ENCODE results near the gene CKMT2. TPM values are rescaled to one million over a fixed set of nuclear protein-coding genes. Genes with fewer than 3 reads are reported as not detected.

The CKMT2 gene
- total RNA-seq, 3 donors from 2014 or later, result 3.6 to 5.3 (median 3.7) TPM

DNA sequence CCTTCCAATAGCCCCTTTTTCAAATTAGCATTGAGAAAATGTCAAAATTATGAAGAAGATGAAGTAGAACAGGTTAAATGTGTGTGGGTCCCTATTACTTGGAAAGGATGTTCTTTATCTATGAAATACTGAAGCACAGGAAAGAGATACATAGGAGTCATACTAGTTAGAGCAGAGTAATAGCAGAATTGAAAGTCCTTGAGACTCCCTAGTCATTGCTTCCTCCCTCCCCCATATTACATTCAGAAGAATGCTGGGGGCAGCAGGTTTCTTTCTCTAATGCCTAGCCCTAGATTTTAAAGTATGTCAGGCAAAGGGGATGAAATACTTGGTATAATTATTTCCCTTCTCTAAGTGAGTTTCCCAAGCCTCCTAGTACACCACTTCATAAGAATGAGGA lies 72.7 kb downstream of the CKMT2 start:
- DNase-seq (ENCODE audit: low spot score in 2 of 2), result no peak
- intact Hi-C loops (cut with DNase I; ENCODE audit: low total_unique reads), result no loop called here
- no peaks in the 10 kb centered on the region for H3K27me3 ChIP-seq
- no peak overlapping the region for H3K4me3 ChIP-seq
- H3K36me3 ChIP-seq, result no peaks in the 10 kb centered on the region
- no peak overlapping the region for H3K27ac ChIP-seq
- no peaks in the 10 kb centered on the region for H3K9me3 ChIP-seq
- peaks cover 0 to under 1% of the 10 kb centered on the region in 2 donors for H3K4me1 ChIP-seq
- TF ChIP-seq, protein P1, sequence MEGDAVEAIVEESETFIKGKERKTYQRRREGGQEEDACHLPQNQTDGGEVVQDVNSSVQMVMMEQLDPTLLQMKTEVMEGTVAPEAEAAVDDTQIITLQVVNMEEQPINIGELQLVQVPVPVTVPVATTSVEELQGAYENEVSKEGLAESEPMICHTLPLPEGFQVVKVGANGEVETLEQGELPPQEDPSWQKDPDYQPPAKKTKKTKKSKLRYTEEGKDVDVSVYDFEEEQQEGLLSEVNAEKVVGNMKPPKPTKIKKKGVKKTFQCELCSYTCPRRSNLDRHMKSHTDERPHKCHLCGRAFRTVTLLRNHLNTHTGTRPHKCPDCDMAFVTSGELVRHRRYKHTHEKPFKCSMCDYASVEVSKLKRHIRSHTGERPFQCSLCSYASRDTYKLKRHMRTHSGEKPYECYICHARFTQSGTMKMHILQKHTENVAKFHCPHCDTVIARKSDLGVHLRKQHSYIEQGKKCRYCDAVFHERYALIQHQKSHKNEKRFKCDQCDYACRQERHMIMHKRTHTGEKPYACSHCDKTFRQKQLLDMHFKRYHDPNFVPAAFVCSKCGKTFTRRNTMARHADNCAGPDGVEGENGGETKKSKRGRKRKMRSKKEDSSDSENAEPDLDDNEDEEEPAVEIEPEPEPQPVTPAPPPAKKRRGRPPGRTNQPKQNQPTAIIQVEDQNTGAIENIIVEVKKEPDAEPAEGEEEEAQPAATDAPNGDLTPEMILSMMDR (IDR thresholded peaks at IDR 0.05), result no peak
- TF ChIP-seq POLR2AphosphoS5 (IDR thresholded peaks at IDR 0.05), result no peak
- no peak for TF ChIP-seq POLR2A (IDR thresholded peaks at IDR 0.05)

DNA sequence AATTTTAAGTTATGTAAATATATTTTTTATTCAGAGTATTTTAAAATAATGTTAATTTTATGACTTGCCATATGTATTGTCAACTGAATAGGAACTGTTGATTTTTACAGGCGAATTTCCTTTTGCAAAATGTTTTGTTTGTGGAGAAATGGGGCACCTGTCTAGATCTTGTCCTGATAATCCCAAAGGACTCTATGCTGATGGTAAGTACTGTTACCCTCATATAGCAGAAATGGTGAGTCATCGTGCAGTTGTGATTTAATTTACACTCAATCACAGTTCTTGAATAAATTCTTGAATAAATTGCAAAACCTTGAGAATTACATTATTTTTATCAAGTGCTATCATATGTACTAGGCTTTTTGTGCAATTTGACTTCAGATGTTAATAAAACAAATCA lies 75.7 kb downstream of the CKMT2 start:
- no peaks in the 10 kb centered on the region for H3K36me3 ChIP-seq
- no peaks in the 10 kb centered on the region for H3K9me3 ChIP-seq
- H3K4me1 ChIP-seq, result no peaks in the 10 kb centered on the region
- intact Hi-C loops (cut with DNase I; ENCODE audit: low total_unique reads), result no loop called here
- H3K27me3 ChIP-seq, result no peaks in the 10 kb centered on the region
- no peak overlapping the region for H3K4me3 ChIP-seq
- DNase-seq (ENCODE audit: low spot score in 2 of 2), result no peak
- no peak overlapping the region for H3K27ac ChIP-seq
- TF ChIP-seq, protein P1 (IDR thresholded peaks at IDR 0.05), result no peak
- TF ChIP-seq POLR2AphosphoS5 (IDR thresholded peaks at IDR 0.05), result no peak
- no peak for TF ChIP-seq POLR2A (IDR thresholded peaks at IDR 0.05)

DNA sequence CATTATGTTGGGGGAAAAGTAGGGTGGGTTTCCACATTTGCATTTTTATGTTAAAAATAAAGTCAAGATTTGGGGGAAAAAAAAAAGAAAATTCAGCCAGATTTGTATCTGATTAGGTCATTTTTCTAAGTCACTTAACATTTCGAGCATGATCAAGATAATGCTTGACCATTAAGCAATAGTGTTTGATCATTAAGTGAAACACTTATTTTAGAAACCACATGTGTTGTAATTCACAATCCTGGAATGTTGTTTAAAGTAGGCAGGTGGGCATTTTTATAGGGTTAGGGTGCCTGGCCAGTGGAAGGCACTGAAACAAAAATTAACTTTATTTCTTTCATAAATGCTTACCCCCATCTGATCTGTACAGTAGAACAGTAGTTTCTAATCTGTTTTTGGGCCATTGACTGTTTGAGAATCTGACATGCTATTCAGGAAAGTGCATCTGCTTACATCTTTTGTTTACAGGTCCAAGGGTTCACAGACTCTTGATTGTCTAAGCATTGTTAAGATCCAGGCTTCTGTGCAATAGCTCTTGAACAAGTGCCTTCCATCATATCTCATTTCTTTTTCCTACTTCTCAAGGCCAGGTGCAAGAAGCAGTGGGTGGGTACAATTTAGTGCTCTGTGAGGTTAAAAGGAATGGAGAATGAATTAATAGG lies 77.4 kb downstream of the CKMT2 start:
- H3K36me3 ChIP-seq, result no peaks in the 10 kb centered on the region
- intact Hi-C loops (cut with DNase I; ENCODE audit: low total_unique reads), result no loop called here

DNA sequence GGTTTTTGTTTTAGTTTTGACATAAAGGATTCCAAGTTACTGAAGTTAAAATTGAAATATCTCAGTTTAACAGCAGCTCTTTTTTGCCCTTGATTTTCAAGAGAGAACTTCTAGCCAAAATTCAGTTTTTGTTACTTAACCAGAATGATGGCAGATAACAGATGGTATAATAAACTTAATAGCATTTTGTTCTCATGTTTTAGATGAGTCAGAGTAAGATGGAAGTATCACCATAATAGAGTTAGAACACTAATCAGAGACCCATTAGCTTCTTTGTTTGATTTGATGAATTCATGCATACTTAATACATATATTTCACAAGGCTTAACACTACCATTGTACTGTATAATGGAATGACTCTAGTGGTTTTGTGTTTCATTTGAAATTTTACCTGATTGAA lies 80.2 kb downstream of the CKMT2 start:
- no peak overlapping the region for H3K4me3 ChIP-seq
- no peaks in the 10 kb centered on the region for H3K36me3 ChIP-seq
- H3K4me1 ChIP-seq, result no peaks in the 10 kb centered on the region
- H3K27me3 ChIP-seq, result no peaks in the 10 kb centered on the region
- H3K9me3 ChIP-seq, result no peaks in the 10 kb centered on the region
- no peak for DNase-seq (ENCODE audit: low spot score in 2 of 2)
- intact Hi-C loops (cut with DNase I; ENCODE audit: low total_unique reads), result no loop called here
- H3K27ac ChIP-seq, result no peak overlapping the region
- TF ChIP-seq POLR2A (IDR thresholded peaks at IDR 0.05), result no peak
- TF ChIP-seq, protein P1 (IDR thresholded peaks at IDR 0.05), result no peak
- no peak for TF ChIP-seq POLR2AphosphoS5 (IDR thresholded peaks at IDR 0.05)

More for the DNA sequence above, 77.4 kb downstream of the CKMT2 start:
- no peak overlapping the region for H3K27ac ChIP-seq
- H3K27me3 ChIP-seq, result no peaks in the 10 kb centered on the region
- DNase-seq (ENCODE audit: low spot score in 2 of 2), result no peak
- TF ChIP-seq POLR2AphosphoS5 (IDR thresholded peaks at IDR 0.05) (no peak), POLR2A (IDR thresholded peaks at IDR 0.05) (no peak)
- TF ChIP-seq, protein P1 (IDR thresholded peaks at IDR 0.05), result no peak
- H3K9me3 ChIP-seq, result no peaks in the 10 kb centered on the region
- H3K4me1 ChIP-seq, result no peaks in the 10 kb centered on the region
- no peak overlapping the region for H3K4me3 ChIP-seq

DNA sequence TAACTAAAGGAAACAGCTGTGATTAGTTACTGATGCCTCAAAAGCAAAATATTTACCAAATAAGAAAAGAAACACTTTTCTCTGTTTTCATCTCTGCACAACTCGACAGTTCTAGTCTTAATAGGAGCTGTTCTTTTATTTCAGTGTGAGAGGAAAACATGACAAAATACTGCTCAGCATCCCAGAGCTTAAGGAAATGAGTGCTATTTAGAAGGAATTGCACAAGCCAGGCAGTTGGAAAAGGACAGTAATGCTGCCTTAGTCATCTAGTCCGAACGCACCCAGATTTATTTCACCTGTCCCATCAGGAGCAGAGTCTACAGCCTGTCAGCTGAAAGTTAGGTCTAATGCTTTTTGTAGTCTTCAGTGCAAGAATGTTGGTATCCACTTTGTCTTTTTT lies 80.6 kb downstream of the CKMT2 start:
- Histone ChIP-seq H3K36me3 (no peaks in the 10 kb centered on the region), H3K9me3 (no peaks in the 10 kb centered on the region), H3K27ac (no peak overlapping the region), H3K4me3 (no peak overlapping the region), H3K4me1 (no peaks in the 10 kb centered on the region), H3K27me3 (no peaks in the 10 kb centered on the region)
- TF ChIP-seq, protein P1 (IDR thresholded peaks at IDR 0.05), result no peak
- TF ChIP-seq POLR2AphosphoS5 (IDR thresholded peaks at IDR 0.05), result no peak
- TF ChIP-seq POLR2A (IDR thresholded peaks at IDR 0.05), result no peak
- DNase-seq (ENCODE audit: low spot score in 2 of 2), result no peak
- intact Hi-C loops (cut with DNase I; ENCODE audit: low total_unique reads), result no loop called here

Data from breast epithelium (tissue), 4 donors.